NB4 (cell line): ENCODE measurements around the gene FRMD4B.

Source experiments
- CTCF ChIP-seq: IDR thresholded peaks from one replicate; pipeline ENCODE4 v1.5.1; 2012; ENCODE audit warnings: low read depth, low read length
- MAX ChIP-seq: IDR thresholded peaks from 2 replicates; pipeline ENCODE4 v1.6.1; 2011; ENCODE audit warnings: low read depth, low read length
- MYC ChIP-seq: IDR thresholded peaks from 2 replicates; pipeline ENCODE4 v1.6.1; 2011; ENCODE audit warnings: low read depth, low read length
- POLR2A ChIP-seq: IDR thresholded peaks from 2 replicates; pipeline ENCODE4 v1.6.1; 2011; ENCODE audit warnings: mild to moderate bottlenecking; ENCODE audit not compliant: insufficient read length; ENCODE audit errors: extremely low read depth

GRCh38 chr3:69400683-69401082, 14.8 kb upstream of the FRMD4B start:
- TF ChIP-seq CTCF (no peak), POLR2A (no peak), MAX (no peak), MYC (no peak)
